Tibial artery (tissue), 4 donors: ENCODE data around the gene RTP3.
"Not testable (repeated sequence)": the region's sequence is repeated elsewhere in the genome, so short reads cannot be mapped to it uniquely, and the experiment has no call there.

Source experiments
- DNase-seq, 2 donors: peaks; one replicate each; pipeline ENCODE4 v3.0.0-alpha.2; 2019
- H3K27ac ChIP-seq, 2 donors: fragments of 200-600 bp; sonication (generic) in 1 of 2; 1 replicate in 1 of 2; 2 replicates in 1 of 2; pipeline ENCODE4 v1.5.1; 2018 to 2019; ENCODE audit warnings: mild to moderate bottlenecking in 1 of 2
- H3K27me3 ChIP-seq, 2 donors: fragments of 200-600 bp; sonication (generic) in 1 of 2; one replicate each; pipeline versions ENCODE4 v1.5.1 to v1.6.0; 2016 to 2019
- H3K36me3 ChIP-seq, 3 donors: fragments of 200-600 bp; sonication (generic) in 2 of 3; one replicate each; pipeline ENCODE4 v1.5.1; 2016 to 2019; ENCODE audit warnings: mild to moderate bottlenecking in 2 of 3
- H3K4me1 ChIP-seq, 4 donors: fragments of 200-600 bp; sonication (generic) in 2 of 4; 1 replicate in 3 of 4; 2 replicates in 1 of 4; pipeline ENCODE4 v1.5.1; 2016 to 2019
- H3K4me3 ChIP-seq, 2 donors: fragments of 200-600 bp; sonication (generic) in 1 of 2; 1 replicate in 1 of 2; 2 replicates in 1 of 2; pipeline ENCODE4 v1.5.1; 2018 to 2019; ENCODE audit warnings: mild to moderate bottlenecking in 2 of 2
- H3K9me3 ChIP-seq, 3 donors: fragments of 200-600 bp; sonication (generic) in 1 of 3; one replicate each; pipeline ENCODE4 v1.5.1; 2016 to 2019
- CTCF ChIP-seq, 2 experiments: fragments of 200-600 bp in 1 of 2; fragments of 450-650 bp in 1 of 2; IDR thresholded peaks; one replicate each; pipeline ENCODE4 v1.5.1; 2017 to 2019; ENCODE audit warnings: antibody characterized with exemption in 2 of 2, mild to moderate bottlenecking in 1 of 2, moderate library complexity in 1 of 2
- intact Hi-C: fragments of 100-400 bp; cut with DNase I; formaldehyde crosslinking; loops from one replicate; pipeline ENCODE4 v1.15.0; 2023; ENCODE audit warnings: low total_unique reads

The RTP3 gene

GRCh38 chr3:46517016-46517783 lies 19.4 kb downstream of the RTP3 start:
- no peak overlapping the region for H3K27ac ChIP-seq
- H3K27me3 ChIP-seq: no peaks in the 10 kb centered on the region
- DNase-seq: no peak
- H3K4me3 ChIP-seq: no peak overlapping the region
- intact Hi-C loops: no loop called here
- no peaks in the 10 kb centered on the region for H3K9me3 ChIP-seq
- H3K36me3 ChIP-seq: no peaks in the 10 kb centered on the region
- H3K4me1 ChIP-seq: no peaks in the 10 kb centered on the region
- TF ChIP-seq CTCF (IDR thresholded peaks at IDR 0.05): no peak

GRCh38 chr3:46517784-46518181 lies 20.0 kb downstream of the RTP3 start:
- Histone ChIP-seq H3K27me3 (no peaks in the 10 kb centered on the region), H3K4me1 (no peaks in the 10 kb centered on the region), H3K27ac (no peak overlapping the region), H3K4me3 (no peak overlapping the region), H3K36me3 (no peaks in the 10 kb centered on the region), H3K9me3 (no peaks in the 10 kb centered on the region)
- intact Hi-C loops: no loop called here
- no peak for TF ChIP-seq CTCF (IDR thresholded peaks at IDR 0.05)
- no peak for DNase-seq

- Histone ChIP-seq H3K9me3 (no peaks in the 10 kb centered on the region), H3K4me1 (no peaks in the 10 kb centered on the region), H3K27me3 (no peaks in the 10 kb centered on the region), H3K36me3 (no peaks in the 10 kb centered on the region), H3K27ac (no peak overlapping the region), H3K4me3 (no peak overlapping the region)
- TF ChIP-seq CTCF (IDR thresholded peaks at IDR 0.05): no peak
- intact Hi-C loops: no loop called here
- DNase-seq: no peak
Observed at GRCh38 chr3:46519952-46520351, 22.2 kb downstream of the RTP3 start.

GRCh38 chr3:46520531-46520930 lies 22.8 kb downstream of the RTP3 start:
- TF ChIP-seq CTCF (IDR thresholded peaks at IDR 0.05): no peak
- H3K36me3 ChIP-seq: no peaks in the 10 kb centered on the region
- H3K4me1 ChIP-seq: no peaks in the 10 kb centered on the region
- H3K9me3 ChIP-seq: no peaks in the 10 kb centered on the region
- no peak overlapping the region for H3K4me3 ChIP-seq
- no peaks in the 10 kb centered on the region for H3K27me3 ChIP-seq
- H3K27ac ChIP-seq: no peak overlapping the region
- no peak for DNase-seq
- intact Hi-C loops: no loop called here

GRCh38 chr3:46521096-46521495 lies 23.3 kb downstream of the RTP3 start:
- H3K4me1 ChIP-seq: no peaks in the 10 kb centered on the region
- H3K27me3 ChIP-seq: no peaks in the 10 kb centered on the region
- H3K27ac ChIP-seq: no peak overlapping the region
- intact Hi-C loops: no loop called here
- no peak for TF ChIP-seq CTCF (IDR thresholded peaks at IDR 0.05)
- H3K4me3 ChIP-seq: no peak overlapping the region
- no peak for DNase-seq
- H3K36me3 ChIP-seq: no peaks in the 10 kb centered on the region
- H3K9me3 ChIP-seq: no peaks in the 10 kb centered on the region

GRCh38 chr3:46522201-46522600 lies 24.4 kb downstream of the RTP3 start:
- H3K36me3 ChIP-seq, H3K27me3 ChIP-seq, H3K4me3 ChIP-seq, H3K27ac ChIP-seq, intact Hi-C loops, H3K9me3 ChIP-seq, DNase-seq, H3K4me1 ChIP-seq: not testable (repeated sequence)
